GM21825 (cell line): Measurements from ENCODE around the gene TM9SF3.
A peak's percentile ranks its signal among the peaks of the same experiment; 100 is the strongest.
"Not testable (repeated sequence)": the region's sequence is repeated elsewhere in the genome, so short reads cannot be mapped to it uniquely, and the experiment has no call there.

ENCODE experiments used
- ATAC-seq: cut with Tn5 transposase; IDR thresholded peaks from one replicate; pipeline ENCODE4 v1.9.1; 2021; ENCODE audit warnings: mild to moderate bottlenecking, moderate library complexity; ENCODE audit not compliant: unreplicated experiment

TM9SF3 gene

DNA sequence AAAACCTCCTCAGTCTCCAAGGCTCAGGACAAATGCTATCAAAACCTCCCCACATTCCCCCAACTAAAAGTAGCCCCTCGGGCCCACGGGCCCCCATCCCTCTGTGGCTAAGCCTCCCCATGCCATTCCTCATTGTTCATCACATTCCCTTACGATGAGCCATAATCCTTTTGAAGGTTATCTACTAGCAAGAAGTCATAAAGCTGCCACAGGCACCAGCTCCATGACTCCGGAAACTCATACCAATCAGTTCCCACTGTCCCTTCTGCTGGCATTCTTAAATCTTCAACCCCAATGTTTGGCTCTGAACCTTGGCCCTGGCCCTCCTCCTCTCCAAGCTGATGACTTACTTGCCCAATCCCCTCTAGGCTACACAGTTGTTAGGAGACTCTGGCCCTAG lies 19.4 kb upstream of the TM9SF3 start:
- ATAC-seq = no peak

DNA sequence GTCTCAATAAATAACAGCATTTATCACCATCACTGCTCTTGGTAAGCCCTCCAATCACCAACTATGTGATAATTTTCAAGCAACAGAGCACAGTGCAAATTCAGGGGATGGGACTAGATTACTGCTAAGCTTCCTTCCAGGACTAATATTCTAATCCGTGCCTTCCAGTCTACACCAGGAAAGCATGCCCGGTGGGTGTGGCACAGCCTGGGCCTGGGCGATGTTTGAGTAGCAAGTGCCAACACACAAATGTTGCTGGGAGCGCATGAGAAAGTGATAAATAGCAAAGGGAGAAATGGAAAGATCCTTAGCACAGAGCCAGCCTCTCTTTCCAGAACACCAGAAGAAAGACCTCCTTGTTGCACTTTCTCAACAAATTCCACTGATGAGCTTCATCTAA lies 13.5 kb upstream of the TM9SF3 start:
- no peak for ATAC-seq

DNA sequence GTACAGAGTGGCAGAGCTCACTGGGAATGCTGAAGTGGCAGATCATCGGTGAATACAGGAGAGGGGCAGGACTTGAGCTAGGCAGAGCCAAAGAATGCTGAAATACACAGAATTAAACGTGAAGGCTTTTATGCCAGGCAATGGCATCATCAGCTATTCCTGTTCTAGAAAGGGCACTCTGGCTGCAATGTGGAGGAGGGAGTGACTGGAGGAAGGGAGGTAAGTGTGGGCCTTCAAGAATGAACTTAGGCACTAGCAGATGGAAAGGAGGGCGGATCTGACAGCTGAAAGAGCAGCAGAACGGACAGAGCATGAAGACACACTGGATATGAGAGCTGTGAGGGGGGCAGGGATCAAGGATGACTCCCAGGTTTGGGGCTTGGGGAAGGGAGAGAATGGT lies 12.0 kb upstream of the TM9SF3 start:
- no peak for ATAC-seq

DNA sequence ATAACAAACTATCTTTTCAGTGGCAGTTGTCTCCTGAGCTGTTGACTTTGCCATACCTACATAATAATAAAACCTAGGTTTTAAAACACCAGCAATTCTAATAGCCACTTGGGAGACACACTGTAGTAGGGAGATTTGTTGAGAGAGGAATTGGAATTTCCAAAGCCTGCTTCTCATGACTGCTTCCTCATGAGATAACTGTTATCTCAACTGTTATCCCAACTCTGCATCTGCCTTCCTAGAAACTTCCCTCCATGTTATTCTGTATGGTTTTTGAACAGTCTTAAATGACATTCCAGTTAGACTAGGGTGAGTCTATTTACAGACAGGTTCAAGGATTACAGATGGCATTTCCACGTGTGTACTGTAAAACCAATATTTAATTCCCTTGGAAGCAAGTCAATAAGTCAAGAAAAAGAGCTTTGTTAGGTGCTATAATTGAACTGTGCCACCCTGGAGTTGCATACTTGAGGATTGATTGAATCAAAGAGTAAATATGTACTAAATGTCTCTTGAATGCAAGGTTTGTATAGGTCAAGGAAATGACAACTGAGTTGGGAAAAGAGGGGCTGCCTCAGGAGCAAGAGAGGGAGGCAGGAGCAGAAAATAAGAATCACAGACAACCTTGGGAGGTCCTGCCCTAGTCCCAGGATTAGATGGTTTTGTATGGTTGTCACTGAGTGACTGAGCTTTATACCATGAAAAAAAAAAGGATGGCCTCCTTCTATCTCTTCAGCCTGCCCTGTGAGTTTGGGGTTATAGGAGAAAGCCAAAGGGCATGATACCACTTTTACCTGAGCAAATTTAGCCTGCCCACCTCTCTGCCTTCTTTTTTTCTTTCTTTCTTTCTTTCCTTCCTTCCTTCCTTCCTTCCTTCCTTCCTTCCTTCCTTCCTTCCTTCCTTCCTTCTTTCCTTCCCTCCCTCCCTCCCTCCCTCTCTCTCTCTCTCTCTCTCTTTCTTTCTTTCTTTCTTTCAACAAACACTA lies 9.9 kb upstream of the TM9SF3 start:
- no peak for ATAC-seq

DNA sequence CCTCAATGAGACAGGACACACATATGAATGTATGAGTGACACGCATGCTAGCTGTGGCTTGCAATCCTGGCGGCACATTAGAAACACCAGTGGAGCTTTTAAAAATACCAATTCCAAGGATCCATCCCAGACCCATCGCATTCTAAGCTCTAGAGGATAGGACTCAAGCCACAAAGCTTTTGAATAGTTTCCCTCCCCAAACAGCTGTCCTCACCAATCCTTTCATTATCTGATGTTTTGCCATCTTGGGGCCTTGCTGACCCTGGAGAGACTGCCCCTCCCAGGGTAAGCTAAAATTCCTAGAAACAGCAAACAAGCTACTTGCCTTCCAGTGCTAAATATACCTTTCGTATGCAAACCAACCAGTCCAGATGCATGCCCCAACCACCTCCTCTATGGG lies 8.9 kb upstream of the TM9SF3 start:
- no peak for ATAC-seq

DNA sequence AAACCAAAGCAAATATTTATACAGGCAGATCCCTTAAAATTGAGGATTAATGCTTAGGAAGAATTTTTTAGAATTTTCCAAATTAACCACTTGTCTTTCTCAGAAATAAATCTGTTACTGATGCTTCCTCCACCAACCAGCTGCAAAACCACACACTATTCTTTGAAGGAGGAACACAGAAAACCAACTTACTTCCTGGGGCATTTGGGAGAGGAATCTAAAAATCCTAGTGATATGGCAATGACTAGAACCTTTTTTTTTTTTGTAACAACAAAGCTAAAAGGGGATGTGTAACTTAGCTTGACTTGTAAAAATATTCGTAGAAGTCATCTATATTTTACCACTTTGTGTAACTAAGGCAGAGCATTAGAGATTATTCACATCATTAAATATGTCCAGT lies 5.1 kb upstream of the TM9SF3 start:
- ATAC-seq = no peak

DNA sequence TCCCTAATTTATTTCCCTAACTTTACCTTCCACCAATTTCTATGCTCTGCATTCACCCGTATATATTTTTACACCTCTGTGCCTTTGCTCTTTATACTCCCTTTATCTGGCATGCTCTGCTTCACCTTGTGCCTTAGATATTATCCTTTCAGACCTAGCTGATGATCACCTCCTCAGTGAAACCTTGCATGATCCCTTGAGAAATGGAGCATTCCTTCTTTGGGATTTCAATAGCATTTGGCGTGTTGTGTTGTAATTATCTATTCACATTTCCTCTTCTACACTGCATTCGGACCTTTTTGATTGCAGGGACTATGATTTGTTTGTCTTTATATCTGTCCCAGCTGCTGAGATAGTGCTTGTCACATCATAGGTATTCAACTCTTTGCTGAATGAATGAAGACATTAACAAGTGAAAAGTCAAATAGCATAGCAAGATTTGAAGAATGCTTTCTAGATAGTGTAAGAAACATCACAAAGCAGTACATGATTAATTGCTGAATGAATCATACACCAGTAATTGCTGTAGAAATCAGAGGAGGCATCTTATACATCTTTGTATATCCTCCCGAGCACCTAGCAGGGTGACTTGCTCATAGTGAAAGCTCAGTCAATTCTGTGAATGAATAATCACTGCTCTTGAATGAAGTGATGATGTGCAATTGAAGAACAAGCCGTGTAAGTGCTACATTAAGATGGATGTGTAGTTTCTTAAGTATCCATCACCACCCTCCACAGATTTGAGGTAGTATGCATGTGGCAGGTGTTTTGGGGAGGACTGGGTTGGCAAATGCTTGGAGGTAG lies 2.0 kb upstream of the TM9SF3 start:
- no peak for ATAC-seq

DNA sequence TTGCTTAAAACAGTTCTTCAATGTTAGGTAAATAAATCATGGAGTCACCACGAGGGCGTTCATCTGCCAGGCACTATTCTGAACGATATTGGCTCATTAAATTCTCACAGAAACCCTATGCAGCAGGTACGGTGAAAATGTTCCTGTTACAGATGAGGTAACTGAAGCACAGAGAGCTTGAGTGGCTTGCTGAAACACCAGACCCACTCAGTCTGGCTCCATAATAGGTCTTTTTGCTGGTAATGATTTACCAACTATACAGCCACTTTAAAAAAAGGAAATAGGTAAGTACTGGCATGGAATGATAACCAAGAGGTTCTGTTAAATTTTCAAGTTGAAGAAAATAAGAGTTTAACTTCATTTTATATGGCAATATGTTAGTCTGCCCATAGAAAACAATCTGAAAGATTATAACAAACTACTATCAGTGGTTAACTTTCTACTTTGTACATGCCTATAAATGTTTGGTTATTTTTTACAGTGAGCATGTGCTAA lies 1.3 kb upstream of the TM9SF3 start:
- ATAC-seq = no peak

DNA sequence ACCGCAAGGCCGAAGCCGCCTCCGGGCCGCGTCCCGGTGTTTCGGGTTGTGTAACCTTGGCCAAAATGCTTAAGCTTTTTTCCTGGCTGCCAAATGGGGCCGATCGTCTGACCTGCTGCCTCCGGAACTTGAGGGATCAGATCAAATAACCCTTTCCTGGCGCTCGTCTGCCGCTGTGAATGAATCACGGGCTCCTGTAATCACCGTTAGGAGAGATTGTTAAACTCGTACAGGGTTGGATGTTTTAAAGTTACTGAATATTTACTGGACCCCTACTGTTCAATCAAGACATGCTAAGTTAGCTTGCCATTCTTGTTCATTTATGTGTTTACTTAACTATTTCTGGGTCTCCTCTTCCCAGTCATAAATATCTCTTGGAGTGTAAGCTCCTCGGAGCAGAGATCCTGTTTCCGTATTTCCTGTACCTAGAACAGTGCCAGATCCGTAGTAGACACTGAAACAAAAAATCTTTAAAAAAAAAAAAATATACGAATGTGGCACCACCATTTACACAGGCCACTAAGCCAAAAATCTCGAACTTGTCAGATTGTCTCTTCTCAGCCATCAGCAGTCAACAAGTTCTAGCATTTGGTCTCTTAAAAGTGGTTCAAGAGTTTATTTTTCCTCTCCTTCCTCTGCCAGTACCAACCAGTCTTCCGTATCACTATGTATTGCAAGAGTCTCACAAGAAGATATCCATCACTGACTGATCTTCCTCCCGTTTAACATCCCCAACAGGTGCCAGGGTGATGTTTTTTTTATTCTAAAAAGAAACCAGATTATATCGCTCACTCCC lies 650 bp upstream of the TM9SF3 start:
- ATAC-seq = peak; percentile 11

DNA sequence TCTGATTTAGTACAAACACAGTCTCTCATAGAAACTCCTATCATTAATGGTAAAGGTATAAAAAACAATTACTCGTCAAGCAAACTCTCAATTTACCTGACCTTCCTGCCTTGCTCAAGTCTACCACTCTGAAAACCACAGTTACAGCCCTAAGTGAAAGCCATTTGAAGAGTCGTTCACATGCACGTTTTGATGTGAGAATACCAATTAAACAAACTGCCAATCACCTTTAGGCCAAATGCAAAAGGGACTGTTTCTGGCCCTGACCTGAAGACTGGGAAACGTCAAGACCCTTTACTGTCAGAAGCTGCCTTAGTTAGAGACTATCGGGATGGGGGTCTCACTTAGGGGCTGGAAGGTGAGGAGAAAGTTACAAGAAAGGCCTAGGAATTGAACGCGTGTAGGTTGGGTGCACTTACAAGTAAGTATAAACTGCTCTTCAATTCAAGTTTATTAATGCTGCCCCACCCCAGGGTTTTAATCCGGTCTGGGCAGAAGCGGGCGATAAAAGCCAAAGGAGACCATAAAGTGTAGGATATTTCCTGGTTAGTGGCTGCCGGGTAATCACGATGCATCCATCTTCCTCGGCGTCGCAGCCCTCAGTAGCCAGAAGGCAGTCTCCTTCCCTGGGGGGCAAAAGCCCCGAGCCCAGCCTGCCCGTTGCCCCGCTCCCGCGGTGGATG lies 935 bp downstream of the TM9SF3 start:
- ATAC-seq = no peak

DNA sequence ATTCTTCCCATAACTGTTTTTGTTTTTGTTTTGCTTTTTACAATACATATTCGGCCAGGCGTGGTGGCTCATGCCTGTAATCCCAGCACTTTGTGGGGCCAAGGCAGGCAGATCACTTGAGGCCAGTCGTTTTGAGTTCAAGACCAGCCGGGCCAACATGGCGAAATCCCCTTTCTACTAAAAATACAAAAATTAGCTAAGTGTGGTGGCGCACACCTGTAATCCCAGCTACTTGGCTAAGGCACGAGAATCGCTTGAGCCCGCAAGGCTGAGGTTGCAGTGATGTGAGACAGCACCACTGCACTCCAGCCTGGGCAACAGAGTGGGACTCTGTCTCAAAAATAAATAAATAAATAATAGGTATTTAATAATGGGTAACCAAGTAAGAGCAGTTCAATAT lies 2.3 kb downstream of the TM9SF3 start:
- no peak for ATAC-seq

DNA sequence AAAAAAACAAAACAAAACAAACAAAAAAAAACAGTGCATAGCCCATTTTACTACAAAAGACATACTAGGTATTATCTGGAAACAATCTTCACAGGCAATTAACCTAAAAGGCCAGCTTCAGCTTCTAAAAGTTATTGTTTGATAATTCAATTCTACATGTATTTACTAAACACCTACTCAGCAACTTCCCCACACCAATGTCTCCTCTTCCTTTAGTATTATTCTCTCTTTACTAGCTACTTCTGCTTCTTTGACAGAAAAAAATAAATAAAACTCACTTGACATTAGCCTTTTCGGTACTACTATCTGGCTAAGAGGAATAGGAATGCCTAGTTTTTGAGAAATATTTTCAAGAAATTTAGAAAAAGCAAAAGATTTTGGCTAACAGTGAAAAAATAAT lies 2.8 kb downstream of the TM9SF3 start:
- ATAC-seq = no peak

DNA sequence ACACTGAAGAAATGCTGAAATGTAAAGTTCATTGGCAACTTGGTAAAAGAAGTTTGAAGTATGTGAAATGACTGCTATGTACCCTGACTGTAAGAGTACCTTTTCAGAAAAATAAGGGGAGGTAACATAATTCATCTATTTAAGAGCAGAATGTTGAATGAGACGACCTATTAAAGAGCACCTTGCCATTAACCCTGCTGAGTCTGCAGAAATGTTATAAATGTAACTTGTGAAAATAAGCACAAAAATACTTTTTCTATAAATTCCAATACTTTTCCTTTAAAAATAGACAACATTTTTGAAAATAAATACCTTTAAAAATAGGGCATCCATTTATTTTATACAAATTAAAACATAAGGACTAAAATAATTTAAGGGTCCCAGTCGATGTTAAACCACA lies 7.7 kb downstream of the TM9SF3 start:
- no peak for ATAC-seq

DNA sequence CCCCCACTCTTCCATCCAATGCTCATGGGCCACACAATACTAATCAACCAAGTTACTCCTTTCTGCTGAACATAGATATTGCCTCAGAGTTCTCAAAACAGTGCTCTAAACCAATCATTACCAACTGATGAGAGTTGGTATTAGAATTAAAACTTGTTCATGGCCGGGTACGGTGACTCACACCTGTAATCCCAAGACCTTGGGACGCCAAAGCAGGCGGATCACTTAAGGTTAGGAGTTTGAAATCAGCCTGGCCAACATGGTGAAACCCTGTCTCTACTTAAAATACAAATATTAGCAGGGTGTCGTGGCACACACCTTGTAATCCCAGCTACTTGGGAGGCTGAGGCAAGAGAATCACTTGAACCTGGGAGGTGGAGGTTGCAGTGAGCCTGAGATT lies 8.2 kb downstream of the TM9SF3 start:
- no peak for ATAC-seq

DNA sequence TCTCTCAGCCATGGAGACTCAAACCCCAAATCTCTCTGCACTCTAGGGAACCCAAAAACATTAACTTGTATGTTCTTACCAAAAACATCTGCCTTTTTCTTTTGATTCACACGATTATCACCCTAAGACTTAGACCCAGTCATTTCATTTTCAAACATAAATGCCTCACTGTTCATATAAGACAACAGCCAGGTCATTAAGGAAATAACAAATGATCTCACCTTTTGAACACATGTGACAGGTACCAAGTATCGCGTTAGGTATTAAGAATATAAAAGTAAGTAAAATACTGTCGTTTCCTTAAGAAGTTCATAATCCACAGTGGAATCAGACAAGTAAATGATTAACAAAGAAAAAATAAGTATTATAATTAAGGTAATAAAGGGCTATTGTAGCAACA lies 8.8 kb downstream of the TM9SF3 start:
- ATAC-seq = no peak

DNA sequence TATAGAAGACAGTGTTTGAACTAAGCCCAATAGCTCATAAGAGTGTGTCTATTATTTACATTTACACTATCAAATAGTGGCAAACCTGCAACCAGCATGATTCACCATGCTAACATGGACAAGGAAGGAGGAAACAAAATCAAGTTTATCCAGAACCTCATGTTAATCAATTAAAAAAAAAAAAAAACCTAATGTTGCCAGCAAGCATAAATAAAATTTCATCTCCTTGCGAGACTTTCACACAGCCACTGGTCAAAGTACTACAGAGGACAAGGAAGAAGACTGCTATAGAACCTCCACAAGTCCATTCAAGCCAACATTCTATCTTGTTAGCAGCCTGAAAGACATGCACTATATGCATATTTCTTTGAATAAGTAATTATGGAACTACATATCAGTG lies 9.7 kb downstream of the TM9SF3 start:
- no peak for ATAC-seq

DNA sequence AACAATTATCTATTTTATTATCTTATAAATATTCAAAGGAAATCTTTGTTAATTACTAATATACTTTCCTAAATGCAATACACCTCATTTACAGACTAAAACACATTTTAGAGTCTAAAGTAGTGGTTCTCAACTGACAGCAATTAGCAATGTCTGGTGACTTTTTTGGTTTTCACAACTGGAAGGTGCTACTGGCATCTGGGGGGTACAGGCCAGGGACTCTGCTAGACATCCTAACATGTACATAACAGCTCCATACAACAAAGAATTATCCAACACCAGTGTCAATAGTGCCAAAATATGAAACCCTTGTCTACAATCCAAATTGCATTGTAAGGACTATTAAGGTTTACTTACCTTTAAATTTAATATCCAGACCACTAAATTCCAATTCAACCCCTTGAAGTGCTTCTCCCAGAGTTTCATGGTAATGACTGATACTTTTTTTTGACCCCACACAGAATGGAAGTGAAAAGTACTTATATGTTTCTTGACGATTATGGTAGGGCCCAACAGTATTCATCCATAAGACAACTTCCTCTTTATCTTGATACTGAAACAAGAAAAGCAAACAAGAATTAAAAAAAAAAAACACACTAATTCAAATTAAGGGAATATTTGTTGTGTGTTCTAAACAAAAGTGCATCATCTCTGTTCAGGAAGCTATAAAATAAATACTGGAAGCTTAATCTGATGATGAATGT lies 10.4 kb downstream of the TM9SF3 start:
- no peak for ATAC-seq

DNA sequence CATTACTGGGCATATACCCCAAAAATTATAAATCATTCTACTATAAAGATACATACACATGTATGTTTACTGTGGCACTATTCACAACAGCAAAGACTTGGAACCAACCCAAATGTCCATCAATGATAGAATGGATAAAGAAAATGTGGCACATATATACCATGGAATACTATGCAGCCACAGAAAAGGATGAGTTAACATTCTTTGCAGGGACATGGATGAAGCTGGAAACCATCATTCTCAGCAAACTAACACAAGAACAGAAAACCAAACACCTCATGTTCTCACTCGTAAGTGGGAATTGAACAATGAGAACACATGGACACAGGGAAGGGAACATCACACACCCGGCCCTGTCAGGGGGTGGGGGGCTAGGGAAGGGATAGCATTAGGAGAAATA lies 12.2 kb downstream of the TM9SF3 start:
- not testable (repeated sequence) for ATAC-seq

DNA sequence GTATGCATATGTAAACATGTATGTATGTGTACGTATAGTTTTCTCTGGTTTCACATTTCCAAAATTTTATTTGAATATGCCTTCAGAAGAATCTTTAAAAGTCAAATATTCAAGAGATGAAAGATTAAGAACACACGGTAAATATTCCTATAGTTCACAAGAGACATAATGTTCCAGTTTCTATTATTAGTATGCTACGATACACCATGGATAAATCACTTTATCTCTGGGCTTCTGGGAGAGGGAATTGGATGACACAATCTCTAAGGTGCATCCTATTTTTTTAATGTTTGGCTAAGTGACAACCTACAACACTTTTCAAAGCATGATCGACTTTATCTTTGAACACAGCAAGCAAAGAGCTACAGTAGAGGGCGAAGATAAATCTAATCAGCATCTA lies 13.8 kb downstream of the TM9SF3 start:
- ATAC-seq = no peak
